ENCODE results near the gene TRMT112. TPM values are rescaled to one million over a fixed set of nuclear protein-coding genes. Genes with fewer than 3 reads are reported as not detected.

TRMT112 gene
- total and polyA plus RNA-seq, 2 of the 8 experiments (the other 6 are each of a cell fraction or from before 2014, with no cell fraction given): 300 to 650 TPM

- TF ChIP-seq, protein P1, sequence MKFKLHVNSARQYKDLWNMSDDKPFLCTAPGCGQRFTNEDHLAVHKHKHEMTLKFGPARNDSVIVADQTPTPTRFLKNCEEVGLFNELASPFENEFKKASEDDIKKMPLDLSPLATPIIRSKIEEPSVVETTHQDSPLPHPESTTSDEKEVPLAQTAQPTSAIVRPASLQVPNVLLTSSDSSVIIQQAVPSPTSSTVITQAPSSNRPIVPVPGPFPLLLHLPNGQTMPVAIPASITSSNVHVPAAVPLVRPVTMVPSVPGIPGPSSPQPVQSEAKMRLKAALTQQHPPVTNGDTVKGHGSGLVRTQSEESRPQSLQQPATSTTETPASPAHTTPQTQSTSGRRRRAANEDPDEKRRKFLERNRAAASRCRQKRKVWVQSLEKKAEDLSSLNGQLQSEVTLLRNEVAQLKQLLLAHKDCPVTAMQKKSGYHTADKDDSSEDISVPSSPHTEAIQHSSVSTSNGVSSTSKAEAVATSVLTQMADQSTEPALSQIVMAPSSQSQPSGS (IDR thresholded peaks at IDR 0.05; ENCODE audit: low read length): no peak
- TF ChIP-seq BACH1 (IDR thresholded peaks at IDR 0.05; ENCODE audit: low read length) (no peak), RNF2 (IDR thresholded peaks at IDR 0.05; ENCODE audit: borderline replicate concordance, low read depth, low read length, missing control alignments, poor library complexity, severe bottlenecking) (no peak), GABPA (IDR thresholded peaks at IDR 0.05; ENCODE audit: borderline replicate concordance, insufficient read depth, low read length) (no peak), SAP30 (IDR thresholded peaks at IDR 0.05; ENCODE audit: insufficient read depth, insufficient replicate concordance, low read length) (no peak), KDM5A (IDR thresholded peaks at IDR 0.05; ENCODE audit: low read length) (no peak), SP4 (IDR thresholded peaks at IDR 0.05; ENCODE audit: low read length) (0 out of 2 replicates have a peak, but pooled peaks have one; percentile 14), JUND (IDR thresholded peaks at IDR 0.05; ENCODE audit: low read length) (no peak), HDAC6 (IDR thresholded peaks at IDR 0.05; ENCODE audit: low read depth, low read length) (no peak), RXRA (IDR thresholded peaks at IDR 0.05; ENCODE audit: insufficient read depth, low read depth, low read length) (no peak), RAD21 (IDR thresholded peaks at IDR 0.05 in 1 of 2, conservative IDR thresholded peaks at IDR 0.05 in 1 of 2; ENCODE audit: low read depth in 2 of 2, low read length in 2 of 2) (no peak), EZH2 (IDR thresholded peaks at IDR 0.05; ENCODE audit: low read depth, low read length, severe bottlenecking) (no peak), CHD1 (IDR thresholded peaks at IDR 0.05; ENCODE audit: low read depth, low read length) (no peak), SP2 (IDR thresholded peaks at IDR 0.05; ENCODE audit: low read length) (no peak), HDAC2 (IDR thresholded peaks at IDR 0.05; ENCODE audit: borderline replicate concordance in 1 of 2, low read depth in 2 of 2, low read length in 2 of 2) (no peak; a peak in 1 of 4 replicates), CBX8 (IDR thresholded peaks at IDR 0.05; ENCODE audit: borderline replicate concordance, low read depth, low read length) (no peak), EP300 (IDR thresholded peaks at IDR 0.05; ENCODE audit: borderline replicate concordance in 1 of 2, low read depth in 2 of 2, low read length in 2 of 2) (no peak), CTCF (IDR thresholded peaks at IDR 0.05; ENCODE audit: control extremely low read depth in 1 of 3, insufficient read depth in 1 of 3, low read depth in 1 of 3, low read length in 3 of 3) (no peak)
Measured at GRCh38 chr11:64358907-64359711, 41.8 kb upstream of the TRMT112 start, which contains the start of gene RPS6KA4 (continued).
